Amniotic epithelial cell (primary cell): ENCODE measurements around the gene UHRF1.
"Not testable (repeated sequence)": the region's sequence is repeated elsewhere in the genome, so short reads cannot be mapped to it uniquely, and the experiment has no call there.

Experiments used
- DNase-seq: peaks from one replicate; pipeline ENCODE4 v3.0.0-alpha.2; 2010; ENCODE audit warnings: low read depth

The UHRF1 gene

DNA sequence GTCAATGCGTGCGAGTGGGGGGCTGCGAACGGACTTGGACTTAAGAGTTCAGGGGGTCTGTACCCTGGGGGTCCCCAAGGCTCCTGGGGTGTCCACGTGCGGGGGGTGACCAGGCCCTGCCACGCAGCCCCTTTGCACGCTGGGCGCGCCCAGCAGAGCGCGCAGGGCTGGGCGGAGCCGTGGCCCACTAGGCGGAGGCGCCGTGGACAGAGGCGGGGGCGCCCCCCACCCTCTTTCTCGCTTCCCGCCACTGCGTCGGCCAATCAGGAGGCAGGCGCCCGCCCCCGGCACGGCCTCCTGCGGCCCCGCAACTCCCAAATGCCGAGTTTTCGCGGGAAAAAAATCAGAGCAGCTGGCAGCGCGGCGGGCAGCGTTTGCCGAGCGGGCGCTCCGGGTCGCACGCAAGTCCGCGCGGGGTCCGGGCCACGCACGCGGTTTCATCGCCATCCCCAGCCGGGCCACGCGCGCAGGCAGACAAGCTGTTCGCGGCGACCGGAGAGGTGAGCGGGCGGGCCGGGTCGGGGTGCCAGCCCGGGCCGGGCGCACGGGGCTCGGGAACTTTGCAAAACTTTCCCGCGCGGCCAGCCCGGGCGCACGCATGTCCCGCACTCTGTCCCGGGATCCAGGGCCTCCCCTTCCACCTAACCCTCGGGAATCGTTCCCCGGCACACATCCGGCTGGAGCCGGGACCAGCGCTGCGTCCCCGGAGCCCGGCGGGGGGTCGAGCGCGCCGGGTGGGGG lies at the start of gene UHRF1:
UHRF1 (plus strand) TSS at position 346 of the 741 bp plus-strand sequence. CDS start 1,385 bp downstream, outside the sequence.
- DNase-seq: no peak

DNA sequence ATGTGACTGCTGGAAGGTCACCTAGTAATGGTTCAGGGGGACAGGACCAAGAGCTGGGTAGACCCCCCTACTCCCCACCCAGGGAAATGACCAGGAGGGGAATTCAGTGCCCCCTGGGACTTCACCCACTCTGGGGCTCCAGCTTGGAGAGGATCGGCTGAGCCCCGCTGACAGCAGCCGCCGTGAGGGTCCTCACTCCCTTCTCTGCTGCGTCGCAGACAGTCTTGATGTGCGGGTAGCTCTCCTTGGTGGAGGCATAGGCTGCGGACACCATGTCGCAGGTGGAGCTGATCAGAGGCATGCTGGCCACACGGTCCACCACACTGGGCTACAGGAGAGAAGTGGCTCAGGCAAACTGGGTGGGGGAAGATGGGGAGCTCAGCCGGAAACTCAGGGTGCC lies 49.6 kb upstream of the UHRF1 start:
- DNase-seq: no peak

DNA sequence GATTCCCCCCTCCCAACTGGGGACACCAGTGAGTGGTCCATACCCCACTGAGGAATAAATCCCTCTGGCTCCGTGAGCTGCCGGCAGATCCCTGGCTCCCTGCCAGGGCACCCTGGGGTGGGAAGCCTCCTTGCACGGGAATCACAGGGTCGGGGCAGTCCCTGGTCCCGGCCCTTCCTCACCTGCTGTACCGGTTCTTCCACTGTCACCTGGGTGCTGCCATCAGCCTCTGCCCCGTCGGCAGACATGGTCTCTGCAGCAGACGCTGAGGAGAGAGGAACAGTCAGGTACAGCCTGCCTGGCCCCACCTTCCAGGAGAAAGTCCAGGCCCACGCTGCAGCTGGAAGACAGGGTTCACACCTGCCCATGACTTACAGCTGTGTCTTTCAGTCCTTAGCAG lies 48.2 kb upstream of the UHRF1 start:
- DNase-seq: no peak

GRCh38 chr19:4866595-4867424 lies 42.5 kb upstream of the UHRF1 start:
- DNase-seq: peak; percentile 27

GRCh38 chr19:4867534-4868285 lies 41.6 kb upstream of the UHRF1 start, which contains the start of gene PLIN3:
TSS of gene PLIN3 (minus strand) at chr19:4867667. CDS start at chr19:4861394, 6,273 bp downstream.
- DNase-seq: peak; percentile 89

- no peak for DNase-seq
Observed at GRCh38 chr19:4868286-4868834, 40.9 kb upstream of the UHRF1 start.

- DNase-seq: peak; percentile 98
Observed at GRCh38 chr19:4870025-4870700, 39.1 kb upstream of the UHRF1 start.

GRCh38 chr19:4871711-4872110 lies 37.6 kb upstream of the UHRF1 start:
- DNase-seq: no peak

DNA sequence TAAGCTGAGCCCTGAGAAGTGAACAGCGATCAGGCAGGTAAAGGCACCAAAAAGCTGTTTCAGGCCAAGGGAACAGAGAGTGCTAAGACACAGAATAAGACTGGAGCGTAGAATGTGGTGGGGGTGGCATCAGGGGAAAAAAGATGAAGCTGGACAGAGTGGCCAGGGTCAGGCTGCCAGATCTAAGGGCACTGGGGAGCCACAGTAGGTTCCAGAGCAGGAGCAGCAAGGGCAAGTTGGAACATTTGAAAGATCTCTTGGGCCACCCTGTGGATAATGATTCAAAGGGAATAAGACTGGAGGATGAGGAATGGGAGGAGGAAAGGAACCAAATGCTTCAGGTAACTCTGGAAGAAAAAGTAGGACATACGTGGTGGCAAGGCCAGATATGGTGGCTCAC lies 35.4 kb upstream of the UHRF1 start:
- DNase-seq: no peak

- no peak for DNase-seq
Observed at GRCh38 chr19:4877753-4878490, 31.4 kb upstream of the UHRF1 start.

DNA sequence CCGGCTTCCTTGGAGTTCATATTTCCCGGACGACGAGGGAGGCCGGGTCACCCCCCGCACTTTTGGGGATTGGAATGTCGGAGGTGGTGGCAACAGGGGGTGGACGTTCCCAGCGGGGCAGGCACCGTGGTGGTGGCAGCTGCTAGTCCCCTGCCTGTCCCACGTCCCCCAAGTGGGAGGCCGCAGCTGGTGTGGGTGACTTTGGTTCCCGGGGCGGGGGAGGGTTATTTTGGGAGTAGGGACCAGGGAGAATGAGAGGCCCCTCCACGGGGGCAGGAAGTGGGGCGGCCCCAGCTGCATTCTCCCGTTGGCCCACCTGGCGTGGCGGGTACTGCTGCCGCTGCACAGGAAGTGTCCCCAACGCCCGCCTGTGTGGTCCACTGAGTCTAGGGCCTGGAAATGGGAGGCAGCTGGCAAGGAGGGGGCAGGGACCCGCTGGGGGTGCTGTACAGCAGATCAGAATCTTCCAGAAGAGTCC lies 30.8 kb upstream of the UHRF1 start:
- DNase-seq: no peak

DNA sequence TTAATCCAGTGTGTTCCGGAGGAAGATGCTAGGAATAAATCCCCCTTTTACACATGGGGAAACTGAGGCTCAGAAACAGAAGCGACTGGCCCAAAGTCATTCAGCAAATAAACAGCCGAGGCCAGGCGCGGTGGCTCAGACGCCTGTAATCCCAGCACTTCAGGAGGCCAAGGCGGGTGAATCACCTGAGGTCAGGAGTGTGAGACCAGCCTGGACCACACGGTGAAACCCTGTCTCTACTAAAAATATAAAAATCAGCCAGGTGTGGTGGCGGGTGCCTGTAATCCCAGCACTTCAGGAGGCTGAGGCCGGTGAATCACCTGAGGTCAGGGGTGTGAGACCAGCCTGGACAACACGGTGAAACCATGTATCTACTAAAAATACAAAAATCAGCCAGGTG lies 30.3 kb upstream of the UHRF1 start:
- DNase-seq: no peak

- DNase-seq: not testable (repeated sequence)
Observed at GRCh38 chr19:4882874-4883273, 26.4 kb upstream of the UHRF1 start.

DNA sequence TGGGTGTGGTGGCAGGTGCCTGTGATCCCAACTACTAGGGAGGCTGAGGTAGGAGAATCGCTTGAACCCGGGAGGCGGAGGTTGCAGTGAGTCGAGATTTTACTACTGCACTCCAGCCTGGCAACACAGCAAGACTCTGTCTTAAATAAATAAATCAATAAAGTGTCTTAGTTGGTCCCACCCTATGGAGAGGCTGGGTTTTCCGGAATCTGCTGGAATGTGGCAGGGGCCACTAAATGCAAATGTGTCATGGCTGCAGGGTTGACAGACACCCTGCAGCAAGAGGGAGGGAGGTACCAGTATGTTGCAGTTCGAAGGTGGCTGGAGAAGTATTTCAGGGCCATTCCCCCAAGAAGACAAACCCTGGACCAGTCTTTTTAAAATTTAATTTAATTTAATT lies 24.3 kb upstream of the UHRF1 start:
- not testable (repeated sequence) for DNase-seq

- not testable (repeated sequence) for DNase-seq
Observed at GRCh38 chr19:4887803-4888202, 21.5 kb upstream of the UHRF1 start.

DNA sequence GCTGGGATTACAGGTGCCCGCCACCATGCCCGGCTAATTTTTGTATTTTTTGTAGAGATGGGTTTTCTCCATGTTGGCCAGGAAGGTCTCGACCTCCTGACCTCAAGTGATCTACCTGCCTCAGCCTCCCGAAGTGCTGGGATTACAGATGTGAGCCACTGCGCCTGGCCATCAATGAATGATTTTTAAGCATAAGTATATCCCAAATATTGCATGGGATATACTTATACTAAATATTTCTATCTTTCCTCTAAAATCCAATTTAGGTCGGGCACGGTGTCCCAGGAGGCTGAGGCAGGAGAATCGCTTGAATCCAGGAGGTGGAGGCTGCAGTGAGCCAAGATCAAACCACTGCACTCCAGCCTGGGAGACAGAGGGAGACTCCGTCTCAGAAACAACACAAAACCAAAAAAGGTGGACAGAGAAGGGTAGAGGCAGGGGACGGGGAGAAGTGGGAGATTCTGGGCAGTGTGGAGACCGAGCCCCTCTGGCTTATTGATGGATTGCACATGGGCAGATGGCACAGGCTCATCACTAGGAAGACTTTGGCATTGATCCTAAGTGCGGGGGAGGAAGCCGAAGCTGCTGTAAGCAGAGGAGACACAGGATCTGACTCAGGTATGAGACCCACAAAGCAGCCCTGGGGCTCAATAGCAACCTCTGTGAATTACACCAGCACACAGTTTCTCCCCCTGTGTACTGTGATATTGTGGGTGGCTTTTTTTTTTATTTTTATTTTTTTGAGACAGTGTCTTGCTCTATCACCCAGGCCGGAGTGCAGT lies 20.1 kb upstream of the UHRF1 start:
- peak; percentile 50 for DNase-seq

DNA sequence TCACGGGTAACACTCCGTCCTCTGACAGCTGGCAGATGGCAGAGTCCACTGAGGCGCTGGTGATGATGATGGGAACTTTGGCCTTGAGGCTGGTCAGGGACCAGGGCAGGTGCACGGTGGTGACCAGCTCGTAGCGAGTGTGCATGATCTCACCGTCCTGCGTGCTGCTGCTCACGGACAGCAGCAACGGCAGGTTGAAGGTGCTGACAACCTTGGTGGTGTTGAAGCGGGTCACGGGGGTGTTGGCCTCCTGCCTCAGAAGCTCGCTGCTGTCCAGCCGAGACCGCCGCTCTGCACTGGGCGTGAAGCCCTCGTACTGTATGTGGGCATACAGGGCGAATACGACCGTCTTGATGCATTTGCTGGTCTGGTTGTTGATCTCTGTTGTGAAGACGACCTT lies 18.2 kb upstream of the UHRF1 start:
- no peak for DNase-seq

DNA sequence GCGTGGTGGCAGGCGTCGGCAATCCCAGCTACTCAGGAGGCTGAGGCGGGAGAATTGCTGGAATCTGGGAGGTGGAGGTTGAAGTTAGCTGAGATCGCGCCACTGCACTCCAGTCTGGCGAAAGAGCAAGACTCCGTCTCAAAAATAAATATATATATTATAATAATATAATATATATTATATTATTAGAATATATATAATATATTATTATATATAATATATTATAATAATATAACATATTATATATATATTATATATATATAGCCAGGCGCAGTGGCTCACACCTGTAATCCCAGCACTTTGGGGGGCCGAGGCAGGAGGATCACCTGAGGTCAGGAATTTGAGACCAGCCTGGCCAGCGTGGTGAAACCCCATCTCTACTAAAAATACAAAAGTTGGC lies 16.3 kb upstream of the UHRF1 start:
- not testable (repeated sequence) for DNase-seq

DNA sequence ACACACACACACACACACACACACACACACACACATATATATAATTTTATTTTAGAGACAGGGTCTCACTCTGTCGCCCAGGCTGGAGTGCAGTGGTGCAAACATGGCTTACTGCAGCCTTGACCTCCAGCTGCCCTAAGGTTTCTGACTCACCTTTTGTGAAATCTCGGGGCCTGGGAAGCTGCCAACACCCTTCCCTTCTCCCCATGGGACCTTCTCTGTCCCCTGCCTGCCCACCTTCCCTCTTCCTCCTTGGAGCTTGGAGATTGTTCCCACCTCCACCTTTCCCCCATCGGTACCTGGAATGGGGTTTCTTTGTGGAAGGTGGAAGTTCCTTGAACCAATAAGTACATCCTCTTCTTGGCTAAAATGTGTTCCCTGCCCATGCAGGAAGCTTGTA lies 12.9 kb upstream of the UHRF1 start:
- DNase-seq: peak; percentile 47

DNA sequence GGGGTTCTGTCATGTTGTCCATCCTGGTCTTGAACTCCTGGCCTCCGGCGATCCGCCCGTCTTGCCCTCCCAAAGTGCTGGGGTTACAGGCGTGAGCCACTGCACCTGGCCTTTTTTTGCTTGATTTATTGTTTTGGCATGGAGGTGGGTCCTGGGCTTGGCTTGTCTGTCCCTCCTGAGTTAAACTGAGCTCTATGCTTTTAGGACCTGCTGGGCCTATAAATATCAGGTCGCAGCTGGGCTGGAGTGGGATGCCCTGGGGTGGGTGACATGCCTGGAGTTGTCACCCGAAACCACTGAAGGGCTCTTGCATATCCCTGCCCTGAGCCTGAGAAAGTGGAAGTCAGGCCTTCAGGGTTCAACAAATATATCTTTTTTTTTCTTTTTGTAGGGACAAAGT lies 12.2 kb upstream of the UHRF1 start:
- no peak for DNase-seq
